ENCODE measurements around the gene IFI27. TPM values are rescaled to one million over a fixed set of nuclear protein-coding genes. Genes with fewer than 3 reads are reported as not detected.
A peak's percentile ranks its signal among the peaks of the same experiment; 100 is the strongest.

The IFI27 gene
- total and polyA plus RNA-seq, 4 donors: 94.1 to 883 (median 378) TPM

DNA sequence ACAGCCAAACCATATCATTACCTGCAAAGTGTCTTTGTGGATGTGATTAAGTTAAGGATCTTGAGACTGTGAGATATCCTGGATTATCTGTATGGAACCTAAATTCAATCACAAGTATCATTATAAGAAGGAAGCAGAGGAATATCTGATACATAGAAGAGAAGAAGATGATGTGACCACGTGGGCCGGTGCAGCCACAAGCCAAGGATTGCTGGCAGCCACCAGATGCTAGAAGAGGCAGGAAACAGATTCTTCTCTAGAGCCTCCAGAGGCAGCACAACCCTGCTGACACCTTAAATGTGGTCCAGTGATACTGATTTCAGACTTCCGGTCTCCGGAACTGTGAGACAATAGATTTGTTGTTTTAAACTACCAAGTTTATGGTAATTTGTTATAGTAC is 24.9 kb downstream of the IFI27 start:
- 74 to 79% methylated on average over 4 of the region's 4 CpGs for WGBS, 2 donors
- Histone ChIP-seq H3K4me3 (no peak overlapping the region), H3K27me3 (ENCODE audit: control insufficient read depth in 3 of 3, insufficient read depth in 3 of 3, low read length in 2 of 3) (peaks cover 0 to 2% (median 2%) of the 10 kb centered on the region in 3 donors), H3K9me3 (ENCODE audit: control insufficient read depth in 4 of 4, insufficient read depth in 3 of 4, low read length in 3 of 4) (peaks cover 0 to 1% (median 0%) of the 10 kb centered on the region in 4 donors), H3K36me3 (ENCODE audit: control insufficient read depth in 4 of 4, insufficient read depth in 4 of 4, low read length in 4 of 4) (no peaks in the 10 kb centered on the region), H3K9ac (ENCODE audit: insufficient read depth in 1 of 2, low read length in 2 of 2) (no peak overlapping the region), H3K4me1 (ENCODE audit: control insufficient read depth in 5 of 5, insufficient read depth in 5 of 5, low read length in 5 of 5) (peaks cover 0 to under 1% (median 0%) of the 10 kb centered on the region in 5 donors), H3K27ac (ENCODE audit: low read depth in 1 of 2, low read length in 1 of 2) (no peak overlapping the region)
- ATAC-seq (ENCODE audit: insufficient read depth, low FRiP score) (no peak), DNase-seq (no peak)
- TF ChIP-seq, protein P1, sequence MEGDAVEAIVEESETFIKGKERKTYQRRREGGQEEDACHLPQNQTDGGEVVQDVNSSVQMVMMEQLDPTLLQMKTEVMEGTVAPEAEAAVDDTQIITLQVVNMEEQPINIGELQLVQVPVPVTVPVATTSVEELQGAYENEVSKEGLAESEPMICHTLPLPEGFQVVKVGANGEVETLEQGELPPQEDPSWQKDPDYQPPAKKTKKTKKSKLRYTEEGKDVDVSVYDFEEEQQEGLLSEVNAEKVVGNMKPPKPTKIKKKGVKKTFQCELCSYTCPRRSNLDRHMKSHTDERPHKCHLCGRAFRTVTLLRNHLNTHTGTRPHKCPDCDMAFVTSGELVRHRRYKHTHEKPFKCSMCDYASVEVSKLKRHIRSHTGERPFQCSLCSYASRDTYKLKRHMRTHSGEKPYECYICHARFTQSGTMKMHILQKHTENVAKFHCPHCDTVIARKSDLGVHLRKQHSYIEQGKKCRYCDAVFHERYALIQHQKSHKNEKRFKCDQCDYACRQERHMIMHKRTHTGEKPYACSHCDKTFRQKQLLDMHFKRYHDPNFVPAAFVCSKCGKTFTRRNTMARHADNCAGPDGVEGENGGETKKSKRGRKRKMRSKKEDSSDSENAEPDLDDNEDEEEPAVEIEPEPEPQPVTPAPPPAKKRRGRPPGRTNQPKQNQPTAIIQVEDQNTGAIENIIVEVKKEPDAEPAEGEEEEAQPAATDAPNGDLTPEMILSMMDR (IDR thresholded peaks at IDR 0.05; ENCODE audit: control extremely low read depth, extremely low read depth): no peak

DNA sequence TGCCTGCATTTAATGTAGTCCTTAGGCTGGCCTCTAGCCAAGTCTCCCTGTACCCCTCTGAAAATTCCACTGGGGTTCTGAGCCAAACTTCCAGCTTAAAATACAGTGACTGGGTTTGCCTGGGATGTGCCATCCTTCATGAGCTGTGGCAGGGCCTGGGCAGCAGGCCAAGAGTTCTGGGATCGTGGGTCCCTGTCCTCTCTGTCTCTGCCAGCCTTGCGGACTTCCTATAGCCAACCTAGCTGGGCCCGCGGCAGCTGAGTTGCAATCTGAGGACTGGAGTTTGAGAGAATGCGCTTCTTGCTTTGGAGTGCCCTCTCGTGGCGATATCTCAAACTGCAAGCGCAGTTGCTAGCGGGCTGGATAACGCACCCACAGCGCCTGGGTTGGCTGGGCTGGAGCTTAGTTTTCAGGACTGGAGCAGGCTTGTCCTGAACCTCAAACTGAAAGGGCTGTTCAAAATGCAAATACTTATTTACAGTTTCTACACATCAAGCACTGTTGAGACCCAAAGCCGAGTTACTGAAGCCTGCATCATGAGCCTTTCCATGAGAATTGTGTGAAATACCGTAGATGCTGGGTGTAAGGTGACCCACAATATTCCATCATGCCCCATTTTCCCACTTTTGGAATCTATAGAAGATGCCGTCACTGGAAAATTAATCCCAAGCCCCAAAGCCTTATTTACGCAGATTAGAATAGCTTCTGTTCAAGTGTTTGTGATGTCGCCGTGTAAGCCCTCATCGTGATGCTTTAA is 26.2 kb downstream of the IFI27 start:
- H3K9ac ChIP-seq (ENCODE audit: insufficient read depth in 1 of 2, low read length in 2 of 2): no peak overlapping the region
- 30 to 33% methylated on average over 18 of the region's 18 CpGs for WGBS, 2 donors
- TF ChIP-seq, protein P1 (IDR thresholded peaks at IDR 0.05; ENCODE audit: control extremely low read depth, extremely low read depth): peak; percentile 98

DNA sequence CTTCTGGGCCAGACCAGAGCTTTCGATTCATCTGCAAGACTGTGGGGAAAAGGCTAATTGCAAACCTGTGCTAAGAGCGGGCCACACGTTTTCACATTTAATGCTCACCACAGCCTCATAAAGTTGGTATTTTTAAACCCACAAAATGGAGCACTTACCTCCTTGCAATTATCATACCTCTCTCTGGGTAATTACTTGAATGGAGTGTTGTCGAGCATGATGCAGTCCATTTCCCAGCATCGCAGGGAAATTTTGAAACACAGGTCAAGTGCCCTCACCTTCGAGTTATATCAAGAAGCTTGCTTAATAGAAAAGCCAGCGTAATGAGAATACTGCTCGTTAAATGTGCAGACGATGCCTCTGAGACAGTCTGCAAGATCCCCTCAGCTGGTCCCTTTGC is 27.7 kb downstream of the IFI27 start:
- Histone ChIP-seq H3K9ac (ENCODE audit: insufficient read depth in 1 of 2, low read length in 2 of 2) (no peak overlapping the region), H3K36me3 (ENCODE audit: control insufficient read depth in 4 of 4, insufficient read depth in 4 of 4, low read length in 4 of 4) (no peaks in the 10 kb centered on the region), H3K9me3 (ENCODE audit: control insufficient read depth in 4 of 4, insufficient read depth in 3 of 4, low read length in 3 of 4) (peaks cover 0 to 1% (median 0%) of the 10 kb centered on the region in 4 donors), H3K27ac (ENCODE audit: low read depth in 1 of 2, low read length in 1 of 2) (peak overlapping the region in 1 of 2 donors; percentile 65), H3K4me3 (no peak overlapping the region), H3K27me3 (ENCODE audit: control insufficient read depth in 3 of 3, insufficient read depth in 3 of 3, low read length in 2 of 3) (peaks cover 0 to 2% (median 2%) of the 10 kb centered on the region in 3 donors), H3K4me1 (ENCODE audit: control insufficient read depth in 5 of 5, insufficient read depth in 5 of 5, low read length in 5 of 5) (no peaks in the 10 kb centered on the region)
- 73 to 86% methylated on average over 9 of the region's 9 CpGs for WGBS, 2 donors
- ATAC-seq (ENCODE audit: insufficient read depth, low FRiP score): no peak
- TF ChIP-seq, protein P1 (IDR thresholded peaks at IDR 0.05; ENCODE audit: control extremely low read depth, extremely low read depth): no peak
- DNase-seq: no peak

More for the DNA sequence above, 26.2 kb downstream of the IFI27 start:
- no peak overlapping the region for H3K4me3 ChIP-seq
- peaks cover 0 to 2% (median 2%) of the 10 kb centered on the region in 3 donors for H3K27me3 ChIP-seq (ENCODE audit: control insufficient read depth in 3 of 3, insufficient read depth in 3 of 3, low read length in 2 of 3)
- peaks cover 0 to 1% (median 0%) of the 10 kb centered on the region in 4 donors for H3K9me3 ChIP-seq (ENCODE audit: control insufficient read depth in 4 of 4, insufficient read depth in 3 of 4, low read length in 3 of 4)
- no peaks in the 10 kb centered on the region for H3K36me3 ChIP-seq (ENCODE audit: control insufficient read depth in 4 of 4, insufficient read depth in 4 of 4, low read length in 4 of 4)
- DNase-seq (peak; percentile 83 to 84 (median 84)), ATAC-seq (ENCODE audit: insufficient read depth, low FRiP score) (peak; percentile 89)
- no peaks in the 10 kb centered on the region for H3K4me1 ChIP-seq (ENCODE audit: control insufficient read depth in 5 of 5, insufficient read depth in 5 of 5, low read length in 5 of 5)
- H3K27ac ChIP-seq (ENCODE audit: low read depth in 1 of 2, low read length in 1 of 2): no peak overlapping the region
